COR-L47 (cell line): ENCODE measurements around the gene ATG4A.

Experiments
- DNase-seq: peaks from one replicate; lab custom pipeline; 2025; lab: John Stamatoyannopoulos, UW

ATG4A gene

DNA sequence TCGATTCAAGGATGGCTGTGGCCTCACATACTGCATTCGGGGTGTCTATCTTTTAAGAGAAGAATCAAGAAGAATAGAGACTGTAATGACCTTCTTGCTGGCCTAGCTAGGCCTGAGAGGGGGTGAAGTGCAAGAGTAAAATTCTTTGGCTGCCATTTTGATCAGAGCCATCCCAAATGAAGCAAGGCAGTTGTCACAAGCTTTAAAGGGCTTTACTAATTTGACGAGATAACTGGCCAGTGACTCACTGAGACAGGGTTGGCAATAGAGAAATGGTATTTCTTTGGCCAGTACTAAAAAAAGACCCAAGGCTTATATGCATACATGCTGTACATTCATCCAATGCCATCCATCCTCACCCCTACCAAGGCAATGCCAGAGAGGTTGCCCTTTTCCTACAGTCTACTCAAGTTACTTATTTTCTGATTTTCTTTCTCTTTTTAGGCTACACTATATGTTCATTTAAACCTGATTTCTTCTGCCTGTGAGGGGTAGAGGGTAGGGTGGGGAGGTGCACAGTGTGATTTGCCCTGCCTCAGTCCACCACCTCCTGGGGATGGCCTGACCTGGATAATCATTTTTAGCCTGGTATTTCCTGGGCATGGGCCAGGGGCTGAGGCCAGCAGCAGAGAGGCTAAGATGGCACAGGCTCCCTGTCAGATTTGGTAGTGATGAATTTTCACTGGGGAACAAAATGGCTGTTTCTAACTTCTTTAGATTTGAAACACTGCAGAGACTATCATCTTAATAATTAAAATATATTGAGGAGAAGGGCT lies 32.2 kb downstream of the ATG4A start:
- DNase-seq: no peak

DNA sequence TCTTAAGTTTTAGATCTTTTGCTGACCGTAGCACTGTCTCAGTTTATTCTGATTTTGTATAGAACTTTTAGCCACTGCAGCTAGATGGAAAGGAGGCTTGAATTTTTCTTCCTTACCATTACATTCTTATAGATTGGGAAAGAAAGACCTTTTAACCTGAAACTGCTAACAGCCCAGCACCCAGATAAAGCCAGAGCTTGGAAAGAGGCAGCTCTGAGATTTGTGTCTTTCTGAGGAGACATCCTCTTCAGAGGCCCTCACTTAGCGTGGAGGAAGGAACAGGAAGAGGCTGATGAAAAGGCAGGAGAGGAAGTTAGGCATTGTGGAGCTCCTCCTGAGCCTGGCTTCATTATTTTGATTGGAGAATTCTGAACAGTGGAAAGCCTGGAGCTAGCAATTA lies 35.1 kb downstream of the ATG4A start:
- no peak for DNase-seq

DNA sequence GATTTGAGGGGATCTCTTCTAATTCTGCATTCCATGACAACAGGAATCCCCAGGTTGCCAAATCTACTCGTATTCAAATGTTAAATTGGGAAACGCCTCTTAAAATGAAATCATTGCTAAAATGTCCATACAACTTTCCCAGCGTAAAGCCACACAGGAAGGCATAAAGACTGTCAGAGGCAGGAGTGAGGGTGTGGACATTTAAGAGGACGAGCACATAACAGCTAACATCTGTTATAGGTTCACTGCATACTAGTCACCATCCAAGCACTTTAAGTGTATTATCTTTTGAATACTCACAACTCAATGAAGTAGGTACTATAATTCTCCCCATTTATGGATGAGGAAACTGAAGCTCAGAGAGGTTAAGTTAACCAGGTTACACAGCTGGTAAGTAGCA lies 35.6 kb downstream of the ATG4A start:
- no peak for DNase-seq

DNA sequence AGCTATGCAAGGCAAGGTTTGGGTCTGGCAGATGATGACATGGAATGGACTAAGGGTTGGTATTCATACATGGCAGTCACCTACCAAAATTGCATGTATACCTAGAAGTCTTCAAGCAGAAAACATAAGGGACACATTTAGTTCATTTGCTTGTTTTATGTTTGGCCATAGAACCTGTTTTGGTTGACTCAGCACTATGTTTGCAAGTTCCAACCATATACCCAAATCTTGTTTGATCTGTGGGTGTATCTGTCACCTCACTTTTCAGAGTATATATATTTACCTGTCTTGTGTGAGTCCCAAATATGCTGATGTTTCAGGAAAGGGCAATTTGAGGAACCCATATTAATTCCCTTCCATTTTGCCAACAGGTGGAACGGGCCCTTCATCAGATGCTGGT lies 39.3 kb downstream of the ATG4A start:
- no peak for DNase-seq

DNA sequence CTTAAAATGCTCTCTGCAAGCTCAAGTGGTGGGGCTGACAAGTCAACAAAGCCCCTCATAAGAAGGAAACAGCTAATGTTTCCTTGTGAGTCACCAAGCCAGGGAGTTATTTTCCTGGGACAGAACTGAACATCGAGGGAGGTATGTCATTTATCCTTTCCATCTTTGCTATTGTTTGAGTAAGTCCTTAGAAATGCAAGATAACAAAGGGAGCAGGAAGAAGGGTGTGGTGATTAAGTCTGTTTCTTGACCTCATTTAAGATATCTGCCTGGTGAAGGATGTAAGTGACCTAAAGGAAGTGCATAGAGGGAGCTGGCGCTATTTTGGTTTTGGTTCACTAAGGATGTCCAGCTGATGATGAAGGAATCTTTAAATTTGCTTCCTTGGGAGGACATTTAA lies 39.9 kb downstream of the ATG4A start:
- no peak for DNase-seq

DNA sequence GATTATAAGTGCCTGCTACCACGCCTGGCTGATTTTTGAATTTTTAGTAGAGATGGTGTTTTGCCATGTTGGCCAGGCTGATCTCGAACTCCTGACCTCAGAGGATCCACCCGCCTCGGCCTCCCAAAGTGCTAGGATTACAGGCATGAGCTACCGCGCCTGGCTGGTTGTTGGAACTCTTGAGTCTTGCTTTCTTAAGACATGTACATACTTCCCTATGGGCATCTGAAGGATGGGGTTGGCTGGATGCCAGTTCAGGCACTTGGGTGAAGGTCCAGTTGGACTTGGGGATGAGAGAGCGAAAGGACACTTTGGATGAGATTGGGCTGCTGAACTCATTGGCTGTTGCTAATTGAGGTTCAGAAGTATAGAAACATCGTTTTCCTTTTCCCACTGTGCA lies 40.5 kb downstream of the ATG4A start:
- no peak for DNase-seq

DNA sequence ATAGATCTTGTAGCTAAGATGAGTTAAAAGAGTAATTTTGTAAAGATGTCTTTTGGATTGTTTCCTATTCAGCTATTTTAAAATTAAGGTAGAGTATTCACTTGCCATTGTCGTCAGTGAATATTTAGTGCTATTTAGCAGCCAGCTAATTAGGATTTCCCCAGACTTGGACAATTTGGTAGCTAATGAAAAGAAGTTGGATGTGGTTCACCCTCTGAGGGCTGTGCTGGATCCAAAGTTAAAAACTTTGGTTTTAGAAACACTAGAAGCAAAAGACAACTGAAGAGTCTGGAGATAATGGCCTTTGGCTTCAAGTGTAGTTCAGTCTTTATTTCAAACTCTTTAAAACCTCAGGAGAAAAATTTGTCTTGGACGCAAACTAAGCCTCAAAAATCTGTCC lies 41.3 kb downstream of the ATG4A start:
- DNase-seq: no peak

DNA sequence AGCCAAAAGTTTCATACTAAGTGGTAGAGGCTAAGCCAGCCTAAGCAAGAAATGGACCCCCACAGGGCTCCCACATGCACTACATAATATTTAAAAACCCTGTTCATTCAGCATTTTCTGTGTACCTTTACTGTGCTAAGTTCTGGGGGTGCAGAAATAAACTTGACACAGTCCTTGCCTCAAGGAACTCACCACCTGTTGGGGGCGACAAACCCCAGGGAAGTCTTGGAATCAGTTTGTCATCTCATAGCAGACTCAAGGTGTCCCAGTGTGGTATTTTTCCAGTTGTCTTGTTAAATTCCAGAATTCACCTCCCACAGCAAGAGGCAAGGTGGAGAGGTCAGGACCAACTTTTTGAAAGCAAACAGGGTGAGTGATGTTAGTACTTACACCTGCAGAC lies 43.1 kb downstream of the ATG4A start:
- DNase-seq: no peak

DNA sequence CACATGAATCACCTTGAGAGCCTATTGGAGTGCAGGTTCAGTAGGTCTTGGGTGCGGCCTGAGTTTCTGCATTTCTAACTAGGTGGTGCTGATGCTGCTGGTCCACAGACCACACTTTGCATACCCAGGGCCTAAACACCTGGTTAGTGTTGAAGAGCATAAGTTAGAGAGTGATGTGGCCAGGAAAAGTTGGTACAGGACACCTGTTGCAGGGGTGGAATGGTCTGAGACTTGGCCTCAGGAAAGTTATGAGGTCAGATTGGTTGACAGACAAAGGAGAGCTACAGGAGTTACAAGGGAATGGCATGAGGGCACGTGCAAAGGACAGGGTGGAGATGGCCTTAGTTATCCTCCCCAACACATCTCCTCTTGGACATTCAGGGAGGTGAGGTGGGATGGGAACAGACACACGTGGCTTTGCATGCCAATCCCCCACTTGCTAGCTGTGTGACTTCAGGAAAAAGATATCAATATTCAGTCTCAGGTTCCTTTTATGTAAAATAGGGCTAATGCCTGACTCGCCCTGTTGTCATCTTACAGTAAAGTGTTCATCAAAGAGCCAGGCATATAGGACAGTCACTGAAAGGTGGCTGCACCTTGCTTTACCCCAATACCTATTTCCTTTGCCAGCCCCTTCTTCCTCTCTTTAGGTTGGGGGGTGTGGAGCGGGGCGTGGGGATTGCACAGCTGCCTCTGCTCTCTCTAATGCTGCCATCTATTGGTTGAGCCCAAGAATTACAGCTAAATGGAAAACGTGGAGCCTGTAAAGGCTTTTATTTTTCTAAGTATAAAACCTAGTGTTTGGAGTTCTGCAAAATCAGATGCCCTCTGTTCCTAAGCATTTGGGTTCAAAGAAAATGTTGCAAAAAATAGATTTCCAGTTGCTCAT lies 47.5 kb downstream of the ATG4A start:
- DNase-seq: no peak

DNA sequence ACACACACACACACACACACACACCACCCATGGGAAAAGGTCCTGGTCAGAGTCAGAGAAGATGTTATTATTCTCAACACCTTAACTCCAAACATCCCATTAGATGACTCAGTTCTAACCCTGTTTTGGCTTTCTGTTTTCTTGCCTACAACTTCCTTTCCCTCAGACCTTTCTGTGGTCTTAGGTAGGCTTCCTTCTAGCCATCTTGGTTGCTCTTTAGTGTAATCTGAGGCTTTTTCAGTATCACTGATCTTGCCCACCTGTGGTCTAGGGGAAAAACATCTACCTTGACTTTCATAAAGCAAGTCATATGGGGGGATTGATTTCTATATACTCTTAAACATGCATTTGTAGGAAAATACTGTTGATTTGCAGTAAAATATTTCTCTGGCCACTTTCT lies 56.9 kb downstream of the ATG4A start:
- no peak for DNase-seq

DNA sequence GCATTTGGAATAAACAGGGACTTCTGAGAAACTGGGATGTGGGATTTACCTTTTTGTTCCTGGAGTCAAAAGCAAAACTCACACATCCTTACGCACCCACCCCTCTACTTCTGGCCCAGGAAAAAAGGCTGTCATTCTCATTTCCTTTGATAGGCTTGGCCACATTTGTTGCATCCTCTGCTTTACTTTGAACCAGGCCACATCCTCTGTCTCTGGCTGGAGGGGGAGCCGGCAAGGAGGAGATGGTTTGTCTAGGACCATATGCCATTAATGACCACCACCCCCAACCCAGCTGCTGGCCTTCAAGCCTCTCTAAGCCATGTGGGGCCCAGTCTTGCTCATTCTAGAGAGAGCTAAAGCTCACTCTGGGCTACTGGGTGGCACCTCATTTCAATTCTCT lies 64.5 kb downstream of the ATG4A start:
- DNase-seq: no peak

DNA sequence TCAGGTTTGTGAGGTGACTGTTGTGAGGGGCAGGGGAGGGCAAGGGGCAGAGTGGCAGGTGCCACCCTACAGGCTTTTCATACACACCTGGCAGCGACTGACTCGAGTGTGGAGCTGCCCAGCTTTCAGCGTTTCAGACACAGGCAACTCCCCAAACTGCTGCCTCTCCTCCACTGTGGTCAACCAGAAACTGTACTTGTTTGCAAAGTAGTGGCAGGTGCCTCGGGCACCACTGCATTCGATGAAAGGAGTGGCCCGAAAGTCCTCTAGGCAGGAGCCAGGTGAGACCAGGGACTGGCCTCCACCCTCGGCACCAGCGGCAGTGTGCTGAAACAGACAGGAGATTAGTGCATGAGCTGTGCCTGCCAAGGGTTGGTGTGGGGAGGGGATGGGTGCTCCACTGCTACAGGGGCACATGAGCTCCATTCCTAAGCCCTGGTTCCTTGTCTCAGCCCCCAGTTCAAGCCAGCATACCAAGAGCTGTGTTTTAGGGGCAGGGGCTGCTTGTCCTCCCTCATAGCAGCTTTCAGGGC lies 65.4 kb downstream of the ATG4A start:
- DNase-seq: no peak

DNA sequence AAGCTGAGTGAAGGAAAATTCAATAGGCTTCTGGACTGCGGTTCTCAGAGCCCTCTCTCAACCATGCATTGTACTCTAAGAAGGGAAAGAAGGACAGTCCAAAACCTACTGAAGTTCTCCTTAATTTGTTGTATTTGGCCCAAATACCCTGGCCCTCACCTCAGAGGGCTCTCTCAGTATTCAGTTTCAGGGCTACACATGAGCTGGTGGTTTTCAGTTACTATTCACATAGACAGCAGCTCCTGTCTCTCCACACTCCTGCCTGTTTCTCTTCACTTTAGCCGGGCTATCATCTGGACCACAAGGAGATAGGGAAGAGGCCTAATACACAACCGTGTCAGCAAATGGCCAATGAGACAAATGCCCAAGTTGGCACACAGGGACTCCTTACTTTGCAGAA lies 66.0 kb downstream of the ATG4A start:
- DNase-seq: no peak

DNA sequence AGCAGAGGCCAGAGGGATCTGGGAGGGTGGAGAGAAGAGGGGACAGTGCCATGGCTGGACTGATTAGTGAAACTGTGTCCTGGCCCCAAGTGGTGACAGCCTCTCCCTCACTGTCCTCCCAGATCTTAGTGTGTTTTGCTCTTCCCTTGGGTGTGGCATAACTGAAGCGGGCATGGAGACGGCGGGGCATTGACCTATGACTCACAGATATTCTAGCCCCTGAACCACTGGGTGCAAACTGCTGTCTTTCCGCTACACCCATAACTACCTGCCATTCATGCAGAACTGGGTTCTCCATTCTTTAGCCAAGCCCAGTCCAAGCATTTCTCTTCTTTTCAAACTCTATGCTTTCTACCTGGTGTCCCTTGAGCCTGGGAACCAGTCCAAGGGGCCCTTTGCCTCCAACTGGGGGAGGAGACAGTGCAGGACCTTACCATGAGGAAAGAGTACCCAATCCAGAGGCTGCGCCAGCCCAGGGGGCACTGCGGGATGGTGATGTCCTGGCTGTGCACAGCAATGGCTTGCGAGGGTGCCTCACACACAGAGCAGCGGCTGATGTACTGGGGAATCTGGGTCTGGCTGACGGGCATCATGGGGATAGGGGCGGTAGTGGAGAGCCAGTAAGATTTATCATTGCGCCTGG lies 67.6 kb downstream of the ATG4A start:
- DNase-seq: no peak

DNA sequence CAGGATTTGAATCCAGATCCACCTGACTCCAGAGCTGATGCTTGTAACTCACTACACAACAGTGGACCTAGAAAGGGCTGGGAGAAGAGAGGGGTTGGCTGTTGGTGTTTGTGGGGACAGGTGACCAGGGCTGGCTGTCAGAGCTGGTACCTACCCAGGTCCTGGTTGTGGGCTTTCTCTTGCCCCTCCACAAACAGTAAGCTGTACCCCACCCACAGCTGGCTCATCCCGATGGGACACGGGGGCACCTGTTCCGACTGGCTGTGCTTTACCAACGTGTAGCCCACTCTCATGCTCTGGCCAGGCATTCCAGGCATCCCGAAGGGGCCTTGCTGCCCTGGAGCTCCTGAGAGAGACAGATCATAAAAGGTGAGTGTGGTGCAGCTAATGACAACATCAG lies 68.7 kb downstream of the ATG4A start:
- DNase-seq: no peak

DNA sequence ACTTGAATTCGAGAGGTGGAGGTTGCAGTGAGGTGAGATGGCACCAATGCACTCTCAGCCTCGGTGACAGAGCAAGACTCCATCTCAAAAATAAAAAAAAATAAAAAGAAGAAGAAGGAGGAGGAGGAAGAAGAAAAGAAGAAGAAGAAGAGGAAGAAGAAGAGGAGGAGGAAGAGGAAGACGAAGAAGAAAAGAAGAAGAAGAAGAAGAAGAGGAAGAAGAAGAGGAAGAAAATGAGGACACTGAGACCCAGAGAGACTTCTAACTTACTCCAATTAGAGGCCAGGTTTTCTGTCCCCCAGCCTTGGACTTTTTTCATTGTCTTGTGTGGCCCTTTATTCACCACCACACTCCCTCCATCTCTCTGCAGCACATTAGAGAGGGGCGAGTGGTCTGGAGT lies 70.7 kb downstream of the ATG4A start:
- no peak for DNase-seq

DNA sequence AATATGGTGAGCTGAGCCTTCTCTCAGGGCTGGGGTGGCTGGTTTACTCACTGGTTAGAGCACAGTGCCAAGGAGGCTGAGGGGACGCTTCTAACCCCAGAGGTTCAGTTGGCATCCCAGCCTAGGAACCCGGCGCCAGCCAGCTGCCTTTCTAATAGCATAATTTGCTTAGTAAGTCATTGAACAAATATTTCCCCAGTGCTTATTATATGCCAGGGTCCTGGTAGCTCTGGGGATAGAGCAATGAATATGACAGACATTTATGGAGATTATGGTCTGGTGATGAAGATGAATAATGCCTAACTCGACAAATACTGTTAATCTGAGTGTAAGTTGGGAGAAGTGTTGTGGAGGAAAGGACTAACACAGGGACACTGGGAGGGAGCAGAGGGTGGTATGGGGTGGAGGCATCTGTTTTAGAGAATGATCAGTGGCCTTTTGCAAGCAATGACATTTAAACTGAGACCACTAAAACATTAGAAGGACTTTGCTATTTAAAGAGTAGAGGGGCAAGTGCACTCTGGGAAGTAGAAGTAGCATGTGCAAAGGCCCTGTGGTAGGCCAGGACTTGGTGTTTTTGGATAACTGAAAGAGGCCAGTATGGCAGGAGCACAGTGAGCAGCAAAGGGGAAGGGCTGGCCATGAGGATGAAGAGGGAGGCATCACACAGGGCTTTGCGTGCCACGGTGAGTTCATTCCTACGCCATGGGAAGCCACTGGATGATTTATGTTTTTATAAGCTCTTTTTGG lies 71.9 kb downstream of the ATG4A start:
- no peak for DNase-seq

DNA sequence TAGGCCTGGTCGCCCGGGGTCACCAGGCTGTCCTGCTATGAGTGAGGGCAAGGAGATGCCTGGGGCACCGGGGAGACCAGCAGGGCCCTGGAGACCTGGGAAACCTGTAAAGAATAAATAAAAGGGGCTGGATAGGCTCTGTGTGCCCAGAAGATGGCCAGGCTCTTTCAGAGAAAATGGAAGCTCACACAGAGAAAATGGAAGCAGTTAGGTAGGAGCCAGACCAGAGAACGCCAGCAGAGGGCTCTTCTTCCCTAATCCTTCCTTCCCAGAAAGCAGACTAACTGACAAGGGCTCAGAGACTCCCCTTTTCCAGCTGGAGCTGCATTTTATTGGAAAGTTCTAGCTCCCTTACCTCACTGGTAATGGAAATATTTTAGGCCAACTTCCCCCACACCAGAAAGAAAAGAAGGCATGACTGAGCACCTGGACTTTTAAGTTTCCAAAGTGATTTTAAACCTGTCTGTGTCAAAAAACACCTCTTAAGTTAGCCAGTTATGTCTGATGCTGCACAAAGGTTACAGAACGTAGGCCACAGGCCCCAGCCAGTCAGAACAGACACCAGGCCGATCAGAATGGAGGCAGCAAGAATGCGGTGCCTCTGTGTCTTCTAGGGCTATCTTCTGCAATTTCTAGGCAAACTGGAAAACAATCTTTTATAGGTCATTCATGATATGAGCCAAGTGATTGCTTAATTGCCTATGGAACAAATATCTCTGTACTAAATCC lies 74.0 kb downstream of the ATG4A start:
- DNase-seq: peak; percentile 2

DNA sequence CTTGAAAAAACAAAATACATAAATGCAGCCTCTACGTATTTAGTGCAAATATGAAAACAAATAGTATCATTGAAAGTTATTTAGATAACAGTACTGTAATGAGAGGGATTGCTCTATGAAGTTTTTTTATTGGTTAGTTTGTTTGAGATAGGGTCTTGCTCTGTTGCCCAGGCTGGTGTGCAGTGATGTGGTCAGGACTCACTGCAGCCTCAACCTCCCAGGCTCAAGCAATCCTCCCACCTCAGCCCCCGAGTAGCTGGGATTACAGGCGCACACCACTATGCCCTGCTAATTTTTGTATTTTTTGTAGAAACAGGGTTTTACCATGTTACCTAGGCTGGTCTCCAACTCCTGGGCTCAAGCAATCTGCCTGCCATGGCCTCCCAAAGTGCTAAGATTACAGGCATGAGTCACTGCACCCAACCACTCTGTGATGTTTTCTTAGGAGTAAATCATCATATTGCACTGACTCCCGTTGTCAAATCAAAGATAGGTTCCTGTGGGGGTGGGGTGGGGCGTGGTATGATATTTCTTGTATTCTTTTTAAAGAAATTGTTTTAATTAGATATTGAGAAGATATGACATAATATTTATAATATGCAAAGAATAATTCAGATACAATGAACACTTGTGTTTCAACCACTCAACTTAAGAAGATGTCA lies 75.8 kb downstream of the ATG4A start:
- DNase-seq: no peak

DNA sequence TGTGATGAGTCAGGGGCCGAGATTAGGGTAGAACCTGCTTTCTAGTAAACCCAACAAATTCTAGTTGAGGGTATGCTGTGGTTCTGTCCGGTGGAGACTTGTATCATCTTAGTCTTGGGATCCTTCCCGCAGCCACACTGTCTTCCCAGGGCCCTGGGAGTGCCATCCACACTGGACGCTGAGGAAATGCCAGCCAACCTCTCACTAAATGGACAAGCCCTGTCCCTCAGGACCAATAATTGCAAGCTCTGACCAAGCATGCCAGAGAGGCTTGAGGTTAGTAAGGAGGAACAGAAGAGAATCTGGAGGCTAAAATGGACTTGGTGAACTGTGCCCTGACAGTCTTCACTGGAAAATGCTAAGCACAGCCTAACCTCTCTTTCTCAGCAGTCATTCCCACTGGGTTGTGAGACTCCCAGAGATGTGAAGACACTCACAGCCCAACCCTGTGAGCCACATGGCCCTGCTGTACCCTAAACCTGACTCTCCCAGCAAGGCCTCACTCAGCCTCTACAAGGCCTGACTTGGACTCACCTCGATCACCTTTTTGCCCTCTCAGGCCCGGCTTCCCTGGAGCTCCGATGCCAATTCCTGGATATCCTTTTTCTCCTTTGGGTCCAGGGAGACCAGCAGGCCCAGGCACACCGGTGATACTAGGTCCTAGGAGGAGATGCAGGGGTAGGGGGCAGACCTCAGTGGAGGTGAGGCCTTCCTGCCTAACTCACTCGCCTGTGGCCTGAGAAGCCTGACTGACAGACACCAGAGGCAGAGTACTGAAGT lies 77.6 kb downstream of the ATG4A start:
- DNase-seq: no peak
